B cell (primary cell): ENCODE results near the gene DOK5.

Experiments used
- CTCF ChIP-seq: fragments of 200-600 bp; IDR thresholded peaks from one replicate; pipeline ENCODE4 v1.8.0; 2022; ENCODE audit warnings: antibody characterized with exemption, mild to moderate bottlenecking
- EZH2 ChIP-seq: IDR thresholded peaks from 2 replicates; pipeline ENCODE4 v1.6.1; 2012; ENCODE audit warnings: borderline replicate concordance, low read depth, mild to moderate bottlenecking, moderate library complexity, low read length; ENCODE audit not compliant: insufficient read depth, poor library complexity, severe bottlenecking

DNA sequence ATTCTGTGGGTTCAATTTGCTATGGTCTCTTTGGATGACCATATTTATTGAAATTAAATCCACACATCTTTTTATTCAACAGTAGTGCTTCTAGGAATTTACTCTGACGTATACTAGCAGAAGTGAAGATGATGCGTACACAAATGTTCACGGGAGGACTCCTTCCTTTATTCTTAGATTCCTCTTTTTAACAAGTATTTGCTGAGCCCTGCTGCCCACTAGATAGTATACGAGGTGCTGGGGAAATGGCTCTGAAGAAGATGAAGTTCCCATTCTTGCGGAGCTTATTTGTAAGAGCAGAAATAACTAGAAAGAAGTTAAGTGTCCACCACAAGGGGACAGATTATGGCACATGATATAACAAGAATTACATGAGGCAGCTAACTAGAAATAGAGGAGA is 145.2 kb downstream of the DOK5 start:
- TF ChIP-seq CTCF (no peak), EZH2 (no peak)
